Ishikawa (cell line): ENCODE data around the gene MAP1LC3B2.

ENCODE experiments used
- CEBPB ChIP-seq: IDR thresholded peaks from 2 replicates; pipeline ENCODE4 v1.6.1; 2012
- CREB1 ChIP-seq: IDR thresholded peaks from 2 replicates; pipeline ENCODE4 v1.6.1; 2012; ENCODE audit warnings: low read depth
- EGR1 ChIP-seq: IDR thresholded peaks from 2 replicates; pipeline ENCODE4 v1.6.1; 2012
- EP300 ChIP-seq: IDR thresholded peaks from 2 replicates; pipeline ENCODE4 v1.6.1; 2012; ENCODE audit warnings: borderline replicate concordance
- FOXM1 ChIP-seq: IDR thresholded peaks from 2 replicates; pipeline ENCODE4 v1.6.1; 2012; ENCODE audit warnings: low read depth, borderline replicate concordance
- MAX ChIP-seq: IDR thresholded peaks from 2 replicates; pipeline ENCODE4 v1.6.1; 2012
- NFIC ChIP-seq: IDR thresholded peaks from 2 replicates; pipeline ENCODE4 v1.6.1; 2012
- RAD21 ChIP-seq: IDR thresholded peaks from 2 replicates; pipeline ENCODE4 v1.6.1; 2012; ENCODE audit warnings: low read depth
- REST ChIP-seq: IDR thresholded peaks from 2 replicates; pipeline ENCODE4 v1.6.1; 2012; ENCODE audit warnings: low read depth, mild to moderate bottlenecking
- TAF1 ChIP-seq: IDR thresholded peaks from 2 replicates; pipeline ENCODE4 v1.6.1; 2012; ENCODE audit warnings: low read depth, mild to moderate bottlenecking
- TCF12 ChIP-seq: IDR thresholded peaks from 2 replicates; pipeline ENCODE4 v1.6.1; 2012; ENCODE audit warnings: low read depth
- TEAD4 ChIP-seq: IDR thresholded peaks from 2 replicates; pipeline ENCODE4 v1.6.1; 2012
- USF1 ChIP-seq: IDR thresholded peaks from 2 replicates; pipeline ENCODE4 v1.6.1; 2012
- YY1 ChIP-seq: IDR thresholded peaks from 2 replicates; pipeline ENCODE4 v1.6.1; 2012; ENCODE audit warnings: low read depth
- ZBTB7A ChIP-seq: IDR thresholded peaks from 2 replicates; pipeline ENCODE4 v1.6.1; 2012; ENCODE audit warnings: low read depth

Gene MAP1LC3B2

GRCh38 chr12:116528498-116528897, 30.7 kb upstream of the MAP1LC3B2 start:
- TF ChIP-seq FOXM1 = no peak
- TF ChIP-seq EP300 = no peak
- no peak for TF ChIP-seq NFIC
- TF ChIP-seq CREB1 = no peak
- TF ChIP-seq CEBPB = no peak
- TF ChIP-seq USF1 = no peak
- no peak for TF ChIP-seq YY1
- no peak for TF ChIP-seq TEAD4
- no peak for TF ChIP-seq REST
- TF ChIP-seq TAF1 = no peak
- TF ChIP-seq TCF12 = no peak
- TF ChIP-seq EGR1 = no peak
- no peak for TF ChIP-seq ZBTB7A
- TF ChIP-seq MAX = no peak

GRCh38 chr12:116529048-116529447, 30.1 kb upstream of the MAP1LC3B2 start:
- no peak for TF ChIP-seq EP300
- no peak for TF ChIP-seq ZBTB7A
- TF ChIP-seq USF1 = no peak
- no peak for TF ChIP-seq REST
- no peak for TF ChIP-seq EGR1
- no peak for TF ChIP-seq RAD21
- TF ChIP-seq TEAD4 = no peak
- no peak for TF ChIP-seq TCF12

- TF ChIP-seq TEAD4 = no peak
- no peak for TF ChIP-seq CEBPB
- no peak for TF ChIP-seq REST
- TF ChIP-seq NFIC = no peak
Observed at GRCh38 chr12:116529686-116530085, 29.5 kb upstream of the MAP1LC3B2 start.

- TF ChIP-seq CREB1 (no peak), RAD21 (no peak), TAF1 (no peak), USF1 (no peak), NFIC (no peak), REST (no peak), YY1 (no peak), CEBPB (no peak)
Observed at GRCh38 chr12:116532428-116532827, 26.8 kb upstream of the MAP1LC3B2 start.
